ENCODE data around the gene EDARADD. TPM values are rescaled to one million over a fixed set of nuclear protein-coding genes. Genes with fewer than 3 reads are reported as not detected.

EDARADD gene
- total RNA-seq, 1 experiment from 2014 or later: 0.30 TPM

DNA sequence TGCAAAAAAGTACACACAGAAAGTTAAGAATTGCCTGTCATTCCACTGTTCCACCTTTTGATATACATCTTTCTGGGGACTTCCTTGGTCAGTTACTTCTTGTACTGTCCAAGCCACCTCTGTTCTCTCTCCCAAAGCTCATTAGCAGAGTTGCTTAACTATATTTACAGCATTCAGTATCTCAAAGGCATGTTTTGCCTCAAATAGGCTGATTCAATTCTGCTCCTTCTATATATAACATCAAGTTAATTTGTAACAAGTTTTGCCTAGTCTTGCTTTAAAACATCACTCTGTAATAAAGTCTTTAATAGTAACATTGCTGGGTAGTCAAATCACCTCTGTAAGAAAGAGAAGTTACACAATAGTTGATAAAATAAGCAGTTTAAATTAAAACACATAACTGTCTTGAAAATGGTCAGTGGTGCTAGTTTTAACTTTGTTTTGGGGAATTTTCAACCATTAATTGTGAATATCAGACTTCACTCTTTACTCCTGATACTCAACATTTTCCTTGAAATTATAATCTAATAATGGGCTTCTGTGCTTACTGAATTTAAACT lies 35.7 kb downstream of the EDARADD start:
- no peaks in the 10 kb centered on the region for H4K20me1 ChIP-seq (ENCODE audit: insufficient read depth)
- POLR2A ChIA-PET: no interaction called here
- H3K79me2 ChIP-seq (ENCODE audit: insufficient read depth, low read length): no peaks in the 10 kb centered on the region
- CTCF ChIA-PET: no interaction called here
- H2AFZ ChIP-seq (ENCODE audit: low read depth, low read length, poor library complexity, severe bottlenecking): no peak overlapping the region
- RAD21 ChIA-PET (ENCODE audit: low non-redundant PET in 1 of 2, low total read pairs in 2 of 2, uncharacterized antibody in 2 of 2, unreplicated experiment in 2 of 2): no interaction called here
- H3K27ac ChIP-seq (ENCODE audit: low read depth, low read length): no peak overlapping the region
- H3K9ac ChIP-seq (ENCODE audit: low read length): no peak overlapping the region
- BruUV-seq (replicated peaks): no TSS peak
- H3K4me2 ChIP-seq (ENCODE audit: low read length): no peak overlapping the region
- H3K27me3 ChIP-seq (ENCODE audit: insufficient read depth, low read length): no peaks in the 10 kb centered on the region
- DNase-seq (ENCODE audit: low read depth, low spot score) (no peak), ATAC-seq (no peak)
- TF ChIP-seq FOSL1 (IDR thresholded peaks at IDR 0.05; ENCODE audit: low read depth): no peak
- no peak for TF ChIP-seq ZBTB33 (IDR thresholded peaks at IDR 0.05; ENCODE audit: extremely low read depth, insufficient replicate concordance, low read length)
- TF ChIP-seq ELF1 (IDR thresholded peaks at IDR 0.05; ENCODE audit: borderline replicate concordance, low read depth): no peak
- no peak for TF ChIP-seq ATF3 (IDR thresholded peaks at IDR 0.05)
- no peak for TF ChIP-seq EZH2phosphoT487 (IDR thresholded peaks at IDR 0.05; ENCODE audit: borderline replicate concordance)
- no peak for TF ChIP-seq CBX3 (IDR thresholded peaks at IDR 0.05; ENCODE audit: low read depth)
- no peak for TF ChIP-seq YY1 (IDR thresholded peaks at IDR 0.05; ENCODE audit: extremely low read depth, insufficient replicate concordance, low read depth, low read length)
- TF ChIP-seq EZH2 (IDR thresholded peaks at IDR 0.05): no peak
- TF ChIP-seq TCF7L2 (IDR thresholded peaks at IDR 0.05; ENCODE audit: borderline replicate concordance, extremely low read depth, insufficient read depth, insufficient read length): no peak
- no peak for TF ChIP-seq SIN3A (IDR thresholded peaks at IDR 0.05; ENCODE audit: low read depth)
- no peak for TF ChIP-seq SRF (IDR thresholded peaks at IDR 0.05; ENCODE audit: low read depth)
- no peak for TF ChIP-seq JUND (IDR thresholded peaks at IDR 0.05)
- TF ChIP-seq CEBPB (IDR thresholded peaks at IDR 0.05; ENCODE audit: low read depth): no peak
- H3K9me3 ChIP-seq (ENCODE audit: control insufficient read depth in 1 of 2, insufficient read depth in 1 of 2, low read depth in 1 of 2, low read length in 2 of 2): no peaks in the 10 kb centered on the region
- no peaks in the 10 kb centered on the region for H3K36me3 ChIP-seq (ENCODE audit: control insufficient read depth in 1 of 2, insufficient read depth in 2 of 2, low read length in 2 of 2)
- H3K4me1 ChIP-seq (ENCODE audit: control insufficient read depth in 1 of 2, insufficient read depth in 2 of 2, low read length in 2 of 2): no peaks in the 10 kb centered on the region
- no peak overlapping the region for H3K4me3 ChIP-seq (replicated peaks in 1 of 2; ENCODE audit: low read depth in 1 of 2, low read length in 2 of 2)
- no peaks in the 10 kb centered on the region for H3K9me2 ChIP-seq (ENCODE audit: insufficient read depth)
- intact Hi-C loops (cut with micrococcal nuclease): no loop called here

Measured in HCT116 (cell line).